WTC11 (cell line): ENCODE results near the gene IPO9. TPM values are rescaled to one million over a fixed set of nuclear protein-coding genes. Genes with fewer than 3 reads are reported as not detected.
A peak's percentile ranks its signal among the peaks of the same experiment; 100 is the strongest.

Source experiments
- ATAC-seq: fragments of 200-7000 bp; cut with Tn5 transposase; 2 replicates; pipeline ENCODE4 v1.10.0; 2021; ENCODE audit warnings: mild to moderate bottlenecking, moderate library complexity
- CTCF ChIA-PET: fragments of 300-600 bp; sonication (Branson Sonifier 250); formaldehyde crosslinking; loops from one replicate; lab custom pipeline; 2021; ENCODE audit warnings: antibody characterized with exemption; lab: Charles Lee
- POLR2A ChIA-PET: fragments of 350-600 bp; sonication (Branson Sonifier 250); formaldehyde crosslinking; loops from one replicate; lab custom pipeline; 2021; ENCODE audit warnings: antibody characterized with exemption; lab: Charles Lee
- DNase-seq: peaks from one replicate; pipeline ENCODE4 v3.0.0; 2021; ENCODE audit warnings: low spot score
- H3K27ac Mint-ChIP-seq: 2 replicates; pipeline ENCODE4 v1.8.0; 2021; ENCODE audit warnings: mixed read lengths
- H3K27me3 Mint-ChIP-seq: 2 replicates; pipeline ENCODE4 v1.8.0; 2021; ENCODE audit warnings: low read depth, mild to moderate bottlenecking, moderate library complexity, mixed read lengths
- H3K36me3 Mint-ChIP-seq: 2 replicates; pipeline ENCODE4 v1.8.0; 2021; ENCODE audit warnings: mixed read lengths
- H3K4me1 Mint-ChIP-seq: 2 replicates; pipeline ENCODE4 v1.8.0; 2022; ENCODE audit warnings: mixed read lengths
- H3K4me3 Mint-ChIP-seq: 2 replicates; pipeline ENCODE4 v1.8.0; 2021; ENCODE audit warnings: mild to moderate bottlenecking, moderate library complexity, mixed read lengths
- H3K9me3 Mint-ChIP-seq: 2 replicates; pipeline ENCODE4 v1.8.0; 2021; ENCODE audit warnings: mixed read lengths
- CBFB ChIP-seq: sonication (generic); formaldehyde crosslinking; IDR thresholded peaks from 2 replicates; pipeline ENCODE4 v1.8.1; 2022; ENCODE audit warnings: mild to moderate bottlenecking, low read depth, missing genetic modification reagents
- CTCF ChIP-seq: fragments of 200-600 bp; IDR thresholded peaks from 2 replicates; pipeline ENCODE4 v1.8.0; 2022; ENCODE audit warnings: antibody characterized with exemption
- FOXP1 ChIP-seq: sonication (generic); formaldehyde crosslinking; IDR thresholded peaks from 2 replicates; pipeline ENCODE4 v1.8.0; 2022; ENCODE audit warnings: missing genetic modification reagents, mild to moderate bottlenecking, moderate library complexity, borderline replicate concordance
- GRHL2 ChIP-seq: fragments of 250-450 bp; sonication (Bioruptor Pico); IDR thresholded peaks from 2 replicates; pipeline ENCODE4 v1.8.0; 2022; ENCODE audit warnings: mild to moderate bottlenecking, moderate library complexity; ENCODE audit not compliant: insufficient replicate concordance, severe bottlenecking
- JAZF1 ChIP-seq: fragments of 250-450 bp; sonication (Bioruptor Pico); IDR thresholded peaks from 2 replicates; pipeline ENCODE4 v1.9.0; 2021; ENCODE audit warnings: moderate library complexity, mild to moderate bottlenecking, inconsistent platforms
- MYBL2 ChIP-seq: sonication (generic); formaldehyde crosslinking; IDR thresholded peaks from 2 replicates; pipeline ENCODE4 v1.8.1; 2023; ENCODE audit warnings: mild to moderate bottlenecking, moderate library complexity, missing genetic modification reagents
- NFATC4 ChIP-seq: fragments of 250-450 bp; sonication (Bioruptor Pico); IDR thresholded peaks from 2 replicates; pipeline ENCODE4 v1.9.0; 2021; ENCODE audit warnings: mild to moderate bottlenecking
- NR2C2 ChIP-seq: sonication (generic); formaldehyde crosslinking; IDR thresholded peaks from 2 replicates; pipeline ENCODE4 v1.8.0; 2022; ENCODE audit warnings: mild to moderate bottlenecking, missing genetic modification reagents
- TEAD4 ChIP-seq: sonication (generic); formaldehyde crosslinking; IDR thresholded peaks from 2 replicates; pipeline ENCODE4 v1.8.0; 2022; ENCODE audit warnings: mild to moderate bottlenecking, missing genetic modification reagents
- ZNF232 ChIP-seq: sonication (generic); formaldehyde crosslinking; IDR thresholded peaks from 2 replicates; pipeline ENCODE4 v1.8.0; 2022; ENCODE audit warnings: mild to moderate bottlenecking, missing genetic modification reagents
- ZNF263 ChIP-seq: sonication (generic); formaldehyde crosslinking; IDR thresholded peaks from 2 replicates; pipeline ENCODE4 v1.8.1; 2022; ENCODE audit warnings: low read depth, mild to moderate bottlenecking, moderate library complexity, missing genetic modification reagents
- ZNF281 ChIP-seq: sonication (generic); formaldehyde crosslinking; IDR thresholded peaks from 2 replicates; pipeline ENCODE4 v1.8.0; 2023; ENCODE audit warnings: mild to moderate bottlenecking, missing genetic modification reagents
- ZNF317 ChIP-seq: sonication (generic); formaldehyde crosslinking; IDR thresholded peaks from 2 replicates; pipeline ENCODE4 v1.8.1; 2023; ENCODE audit warnings: low read depth, mild to moderate bottlenecking, moderate library complexity, missing genetic modification reagents, borderline replicate concordance
- ZNF423 ChIP-seq: fragments of 250-450 bp; sonication (Bioruptor Pico); IDR thresholded peaks from 2 replicates; pipeline ENCODE4 v2.1.2; 2022; ENCODE audit warnings: mild to moderate bottlenecking, moderate library complexity
- total RNA-seq: library from RNA; stranded (reverse); gene quantifications from 3 replicates; pipeline ENCODE4 v1.2.3, GENCODE V29; 2021
- TF ChIP-seq, protein P1 (sequence below): sonication (generic); formaldehyde crosslinking; IDR thresholded peaks from 2 replicates; pipeline ENCODE4 v1.8.1; 2022; ENCODE audit warnings: low read depth, missing genetic modification reagents, borderline replicate concordance
- TF ChIP-seq, protein P2 (sequence below): sonication (generic); formaldehyde crosslinking; IDR thresholded peaks from 2 replicates; pipeline ENCODE4 v1.8.1; 2022; ENCODE audit warnings: missing genetic modification reagents, borderline replicate concordance
- TF ChIP-seq, protein P3 (sequence below): sonication (generic); formaldehyde crosslinking; IDR thresholded peaks from 2 replicates; pipeline ENCODE4 v1.8.0; 2022; ENCODE audit warnings: mild to moderate bottlenecking, missing genetic modification reagents

IPO9 gene
- total RNA-seq, 1 experiment from 2014 or later = 97.2 TPM

GRCh38 chr1:201928266-201928665 lies 99.3 kb downstream of the IPO9 start:
- peak; percentile 34; the same call in 1 of the 2 replicates for ATAC-seq
- DNase-seq = no peak
- H3K9me3 Mint-ChIP-seq = no peaks in the 10 kb centered on the region
- POLR2A ChIA-PET = no interaction called here
- H3K4me1 Mint-ChIP-seq = no peaks in the 10 kb centered on the region
- no peaks in the 10 kb centered on the region for H3K36me3 Mint-ChIP-seq
- H3K4me3 Mint-ChIP-seq = no peak overlapping the region
- CTCF ChIA-PET = interaction anchor here (2.0 kb wide), 1 partner anchor 33 kb away, joined by 5 read pairs; no protein-coding TSS in a partner anchor
- H3K27ac Mint-ChIP-seq = no peak overlapping the region
- TF ChIP-seq, protein P1, sequence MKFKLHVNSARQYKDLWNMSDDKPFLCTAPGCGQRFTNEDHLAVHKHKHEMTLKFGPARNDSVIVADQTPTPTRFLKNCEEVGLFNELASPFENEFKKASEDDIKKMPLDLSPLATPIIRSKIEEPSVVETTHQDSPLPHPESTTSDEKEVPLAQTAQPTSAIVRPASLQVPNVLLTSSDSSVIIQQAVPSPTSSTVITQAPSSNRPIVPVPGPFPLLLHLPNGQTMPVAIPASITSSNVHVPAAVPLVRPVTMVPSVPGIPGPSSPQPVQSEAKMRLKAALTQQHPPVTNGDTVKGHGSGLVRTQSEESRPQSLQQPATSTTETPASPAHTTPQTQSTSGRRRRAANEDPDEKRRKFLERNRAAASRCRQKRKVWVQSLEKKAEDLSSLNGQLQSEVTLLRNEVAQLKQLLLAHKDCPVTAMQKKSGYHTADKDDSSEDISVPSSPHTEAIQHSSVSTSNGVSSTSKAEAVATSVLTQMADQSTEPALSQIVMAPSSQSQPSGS (CRISPR knock-in tag) = no peak
- TF ChIP-seq ZNF263 (CRISPR knock-in tag) (no peak), GRHL2 (CRISPR knock-in tag) (no peak), NFATC4 (CRISPR knock-in tag) (no peak), JAZF1 (CRISPR knock-in tag) (no peak), CTCF (no peak), ZNF423 (CRISPR knock-in tag) (no peak), TEAD4 (CRISPR knock-in tag) (no peak), ZNF281 (CRISPR knock-in tag) (no peak)
- TF ChIP-seq, protein P2, sequence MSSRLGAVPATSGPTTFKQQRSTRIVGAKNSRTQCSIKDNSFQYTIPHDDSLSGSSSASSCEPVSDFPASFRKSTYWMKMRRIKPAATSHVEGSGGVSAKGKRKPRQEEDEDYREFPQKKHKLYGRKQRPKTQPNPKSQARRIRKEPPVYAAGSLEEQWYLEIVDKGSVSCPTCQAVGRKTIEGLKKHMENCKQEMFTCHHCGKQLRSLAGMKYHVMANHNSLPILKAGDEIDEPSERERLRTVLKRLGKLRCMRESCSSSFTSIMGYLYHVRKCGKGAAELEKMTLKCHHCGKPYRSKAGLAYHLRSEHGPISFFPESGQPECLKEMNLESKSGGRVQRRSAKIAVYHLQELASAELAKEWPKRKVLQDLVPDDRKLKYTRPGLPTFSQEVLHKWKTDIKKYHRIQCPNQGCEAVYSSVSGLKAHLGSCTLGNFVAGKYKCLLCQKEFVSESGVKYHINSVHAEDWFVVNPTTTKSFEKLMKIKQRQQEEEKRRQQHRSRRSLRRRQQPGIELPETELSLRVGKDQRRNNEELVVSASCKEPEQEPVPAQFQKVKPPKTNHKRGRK = no peak
- TF ChIP-seq, protein P3, sequence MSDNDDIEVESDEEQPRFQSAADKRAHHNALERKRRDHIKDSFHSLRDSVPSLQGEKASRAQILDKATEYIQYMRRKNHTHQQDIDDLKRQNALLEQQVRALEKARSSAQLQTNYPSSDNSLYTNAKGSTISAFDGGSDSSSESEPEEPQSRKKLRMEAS (CRISPR knock-in tag) = no peak
- H3K27me3 Mint-ChIP-seq = no peaks in the 10 kb centered on the region

GRCh38 chr1:201930137-201930536 lies 101.2 kb downstream of the IPO9 start:
- Mint-ChIP-seq H3K36me3 (no peaks in the 10 kb centered on the region), H3K9me3 (no peaks in the 10 kb centered on the region)
- TF ChIP-seq FOXP1 = no peak
- TF ChIP-seq NR2C2 (CRISPR knock-in tag) = no peak
- TF ChIP-seq ZNF232 = no peak
- TF ChIP-seq ZNF317 (CRISPR knock-in tag) = no peak
- TF ChIP-seq MYBL2 = no peak
- TF ChIP-seq CBFB = no peak
- TF ChIP-seq, all 79 proteins: peak for 0
- H3K4me3 Mint-ChIP-seq = no peak overlapping the region
- ChIA-PET POLR2A (no interaction called here), CTCF (interaction anchor here (1.2 kb wide), 1 partner anchor 34 kb away, joined by 4 read pairs; no protein-coding TSS in a partner anchor)
- no peak for DNase-seq
- no peak overlapping the region for H3K27ac Mint-ChIP-seq
- no peak for ATAC-seq
- no peaks in the 10 kb centered on the region for H3K27me3 Mint-ChIP-seq
- no peaks in the 10 kb centered on the region for H3K4me1 Mint-ChIP-seq
